Right ventricle myocardium superior (tissue), 1 donor: ENCODE measurements around the gene MYLK. TPM values are rescaled to one million over a fixed set of nuclear protein-coding genes. Genes with fewer than 3 reads are reported as not detected.
"Not testable (repeated sequence)": the region's sequence is repeated elsewhere in the genome, so short reads cannot be mapped to it uniquely, and the experiment has no call there.

ENCODE experiments used
- ATAC-seq: fragments of 200-7000 bp; cut with Tn5 transposase; one replicate; pipeline ENCODE4 v1.9.1; 2020; ENCODE audit warnings: mild to moderate bottlenecking; ENCODE audit not compliant: poor library complexity
- DNase-seq: peaks from one replicate; pipeline ENCODE4 v3.0.0-alpha.2; 2020
- intact Hi-C: fragments of 100-400 bp; cut with DNase I; formaldehyde crosslinking; loops from one replicate; pipeline ENCODE4 v1.11.2; 2022
- long read RNA-seq: library from polyadenylated mRNA; unstranded; transcript quantifications from one replicate; pipeline ENCODE4 v2.0.0, GENCODE V29; 2021
- total RNA-seq: library from RNA; stranded (reverse); fragmentation: NEBNext Ultra II Directional; extraction: Animal tissue kit (Norgen Biotek cat#: 25700); gene quantifications from one replicate; pipeline ENCODE4 v1.2.1, GENCODE V29; 2021
- donor health status: DM: no; HTN: yes; CAD: no; lungs with severe emphysema.

The MYLK gene, protein sequence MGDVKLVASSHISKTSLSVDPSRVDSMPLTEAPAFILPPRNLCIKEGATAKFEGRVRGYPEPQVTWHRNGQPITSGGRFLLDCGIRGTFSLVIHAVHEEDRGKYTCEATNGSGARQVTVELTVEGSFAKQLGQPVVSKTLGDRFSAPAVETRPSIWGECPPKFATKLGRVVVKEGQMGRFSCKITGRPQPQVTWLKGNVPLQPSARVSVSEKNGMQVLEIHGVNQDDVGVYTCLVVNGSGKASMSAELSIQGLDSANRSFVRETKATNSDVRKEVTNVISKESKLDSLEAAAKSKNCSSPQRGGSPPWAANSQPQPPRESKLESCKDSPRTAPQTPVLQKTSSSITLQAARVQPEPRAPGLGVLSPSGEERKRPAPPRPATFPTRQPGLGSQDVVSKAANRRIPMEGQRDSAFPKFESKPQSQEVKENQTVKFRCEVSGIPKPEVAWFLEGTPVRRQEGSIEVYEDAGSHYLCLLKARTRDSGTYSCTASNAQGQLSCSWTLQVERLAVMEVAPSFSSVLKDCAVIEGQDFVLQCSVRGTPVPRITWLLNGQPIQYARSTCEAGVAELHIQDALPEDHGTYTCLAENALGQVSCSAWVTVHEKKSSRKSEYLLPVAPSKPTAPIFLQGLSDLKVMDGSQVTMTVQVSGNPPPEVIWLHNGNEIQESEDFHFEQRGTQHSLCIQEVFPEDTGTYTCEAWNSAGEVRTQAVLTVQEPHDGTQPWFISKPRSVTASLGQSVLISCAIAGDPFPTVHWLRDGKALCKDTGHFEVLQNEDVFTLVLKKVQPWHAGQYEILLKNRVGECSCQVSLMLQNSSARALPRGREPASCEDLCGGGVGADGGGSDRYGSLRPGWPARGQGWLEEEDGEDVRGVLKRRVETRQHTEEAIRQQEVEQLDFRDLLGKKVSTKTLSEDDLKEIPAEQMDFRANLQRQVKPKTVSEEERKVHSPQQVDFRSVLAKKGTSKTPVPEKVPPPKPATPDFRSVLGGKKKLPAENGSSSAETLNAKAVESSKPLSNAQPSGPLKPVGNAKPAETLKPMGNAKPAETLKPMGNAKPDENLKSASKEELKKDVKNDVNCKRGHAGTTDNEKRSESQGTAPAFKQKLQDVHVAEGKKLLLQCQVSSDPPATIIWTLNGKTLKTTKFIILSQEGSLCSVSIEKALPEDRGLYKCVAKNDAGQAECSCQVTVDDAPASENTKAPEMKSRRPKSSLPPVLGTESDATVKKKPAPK (N-terminal part only)
- 10.1 TPM for total RNA-seq
- long read RNA-seq, full-length matches to known transcripts: 2 of 14 reads
- long read RNA-seq, partial matches to known transcripts: 8 of 14 reads
- long read RNA-seq, other reads (novel, unspliced or antisense): 4 of 14 reads

- DNase-seq (peak; percentile 82), ATAC-seq (peak; percentile 97)
- intact Hi-C loops: no loop called here
Measured at GRCh38 chr3:123884203-123884831, at the start of gene MYLK. Gene MYLK, minus strand, starts transcription at chr3:123884332. Its CDS starts 90,491 bp downstream, at chr3:123793841.

GRCh38 chr3:123930445-123930844, 46.3 kb upstream of the MYLK start:
- no peak for ATAC-seq
- no peak for DNase-seq
- intact Hi-C loops: no loop called here

- intact Hi-C loops: no loop called here
- DNase-seq (no peak), ATAC-seq (no peak)
Measured at GRCh38 chr3:123929325-123929724, 45.2 kb upstream of the MYLK start.

- DNase-seq (no peak), ATAC-seq (no peak)
- intact Hi-C loops: no loop called here
Measured at GRCh38 chr3:123926396-123926795, 42.3 kb upstream of the MYLK start.

DNA sequence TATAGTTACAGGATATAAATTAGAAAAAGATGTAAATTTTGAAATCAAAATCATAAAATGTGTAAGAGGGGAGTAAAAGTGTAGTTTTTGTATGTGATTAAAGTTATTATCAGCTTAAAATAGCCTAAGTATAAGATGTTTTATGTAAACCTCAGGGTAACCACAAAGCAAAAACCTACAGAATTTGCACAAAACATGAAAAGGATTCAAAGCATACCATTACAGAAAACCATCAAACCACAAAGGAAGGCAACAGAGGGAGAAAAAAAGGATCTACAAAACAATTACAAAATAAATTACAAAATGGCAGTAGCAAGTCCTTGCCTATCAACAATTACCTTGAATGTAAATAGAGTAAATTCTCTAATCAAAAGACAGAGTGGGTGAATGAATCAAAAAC, 36.7 kb upstream of the MYLK start:
- DNase-seq (no peak), ATAC-seq (no peak)
- intact Hi-C loops: no loop called here

- intact Hi-C loops: no loop called here
- DNase-seq (no peak), ATAC-seq (no peak)
Measured at GRCh38 chr3:123920383-123920782, 36.3 kb upstream of the MYLK start.

- DNase-seq: no peak
- intact Hi-C loops: no loop called here
- no peak for ATAC-seq
Measured at GRCh38 chr3:123919353-123919752, 35.2 kb upstream of the MYLK start.

DNA sequence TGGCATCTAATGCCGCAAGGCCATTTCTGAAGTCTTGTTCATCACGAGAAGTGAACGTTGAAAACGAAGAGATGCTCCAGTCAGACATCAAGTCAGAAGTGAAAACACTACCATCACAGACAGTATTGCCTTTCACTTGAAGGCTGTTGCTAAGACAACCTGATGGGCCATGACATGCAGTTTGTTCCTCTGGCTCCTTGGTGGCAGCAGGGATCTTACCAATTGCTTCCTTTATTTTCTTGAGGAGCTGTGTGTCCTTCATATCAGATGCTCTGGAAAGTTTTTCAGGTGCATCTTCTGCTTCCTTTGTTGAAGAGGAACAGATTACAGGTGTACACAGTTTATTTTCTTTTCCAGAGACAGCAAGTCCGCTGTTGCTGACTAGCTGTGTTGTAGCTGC, 30.7 kb upstream of the MYLK start:
- DNase-seq (no peak), ATAC-seq (no peak)
- intact Hi-C loops: no loop called here

DNA sequence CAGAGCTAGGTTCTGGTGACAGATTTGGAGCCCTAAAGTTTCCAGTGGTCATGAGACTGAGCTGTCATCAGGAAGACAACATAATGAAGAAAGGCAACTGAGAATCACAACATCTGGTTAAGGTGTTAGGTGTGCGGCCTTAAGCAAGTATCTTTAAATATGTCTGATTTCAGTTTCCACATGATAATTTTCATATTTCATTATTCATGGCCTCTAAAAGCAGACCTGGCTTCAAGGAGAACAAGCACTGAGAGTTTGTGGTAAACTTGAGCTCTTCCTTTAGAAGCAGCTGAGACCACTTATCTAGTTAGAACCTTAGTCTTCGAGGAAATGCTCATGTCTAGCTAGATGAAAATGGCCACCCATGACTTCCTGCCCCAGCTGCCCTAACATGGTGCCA, 25.7 kb upstream of the MYLK start:
- intact Hi-C loops: no loop called here
- ATAC-seq: no peak
- no peak for DNase-seq

DNA sequence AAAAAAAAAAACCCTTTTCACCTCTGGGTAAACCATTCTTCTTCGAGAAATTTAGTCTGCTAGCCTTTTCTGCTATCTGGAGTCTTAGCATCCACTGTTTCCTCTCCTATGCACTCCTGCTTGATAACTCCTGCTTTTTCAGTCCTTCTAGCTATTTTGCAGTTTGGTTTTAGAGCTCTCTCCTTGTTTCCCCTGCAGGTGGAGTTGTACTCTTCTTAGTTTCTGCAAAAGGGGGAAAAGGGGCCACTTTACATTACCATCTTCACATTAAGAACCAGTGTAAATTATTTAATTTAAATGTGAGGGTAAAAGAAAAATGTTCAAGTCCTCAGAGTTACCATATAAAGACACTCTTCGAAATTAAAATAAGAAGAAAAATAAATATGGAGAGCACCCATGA, 23.6 kb upstream of the MYLK start:
- DNase-seq (no peak), ATAC-seq (no peak)
- intact Hi-C loops: no loop called here

- intact Hi-C loops: no loop called here
- DNase-seq: no peak
- no peak for ATAC-seq
Measured at GRCh38 chr3:123899300-123899865, 15.3 kb upstream of the MYLK start.

GRCh38 chr3:123893012-123893411, 8.9 kb upstream of the MYLK start:
- no peak for ATAC-seq
- no peak for DNase-seq
- intact Hi-C loops: no loop called here

- intact Hi-C loops: no loop called here
- ATAC-seq (no peak), DNase-seq (no peak)
Measured at GRCh38 chr3:123892195-123892594, 8.1 kb upstream of the MYLK start.

GRCh38 chr3:123890991-123891390, 6.9 kb upstream of the MYLK start:
- ATAC-seq, DNase-seq, intact Hi-C loops: not testable (repeated sequence)

DNA sequence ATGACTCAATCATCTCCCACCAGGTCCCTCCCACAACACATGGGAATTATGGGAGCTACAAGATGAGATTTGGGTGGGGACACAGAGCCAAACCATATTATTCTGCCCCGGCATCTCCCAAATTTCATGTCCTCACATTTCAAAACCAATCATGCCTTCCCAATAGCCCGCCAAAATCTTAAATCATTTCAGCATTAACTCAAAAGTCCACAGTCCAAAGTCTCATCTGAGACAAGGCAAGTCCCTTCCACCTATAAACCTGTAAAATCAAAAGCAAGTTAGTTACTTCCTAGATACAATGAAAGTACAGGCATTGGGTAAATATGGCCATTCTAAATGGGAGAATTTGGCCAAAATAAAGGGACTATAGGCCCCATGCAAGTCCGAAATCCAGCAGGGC, 6.0 kb upstream of the MYLK start:
- intact Hi-C loops, DNase-seq, ATAC-seq: not testable (repeated sequence)

- DNase-seq (no peak), ATAC-seq (no peak)
- intact Hi-C loops: no loop called here
Measured at GRCh38 chr3:123884993-123885392, 861 bp upstream of the MYLK start.

DNA sequence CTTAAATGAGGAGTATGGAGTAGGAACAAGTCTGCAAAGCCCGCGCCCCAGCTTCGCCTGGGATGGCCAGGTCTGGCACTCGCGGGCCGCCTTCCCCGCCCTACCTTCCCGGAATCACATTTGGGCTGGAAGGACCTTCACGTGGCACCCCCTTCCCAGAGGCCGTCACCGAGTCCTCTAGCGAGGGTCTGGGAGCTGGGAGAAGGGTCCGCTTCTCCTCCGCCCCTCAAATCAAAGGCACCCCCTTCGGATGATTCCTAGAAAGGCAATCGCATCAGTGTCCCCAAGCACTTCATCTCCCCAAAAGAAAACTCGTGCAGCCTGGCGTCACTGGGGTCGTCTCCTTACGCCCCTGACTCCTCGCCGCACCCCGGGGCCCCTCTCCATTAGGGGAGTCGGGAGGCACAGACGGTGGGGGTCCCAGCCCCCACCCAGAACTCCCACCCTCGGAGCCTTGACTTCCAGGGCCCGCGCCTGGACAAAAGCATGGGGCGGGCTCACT, 380 bp downstream of the MYLK start:
- intact Hi-C loops: no loop called here
- ATAC-seq: no peak
- DNase-seq: no peak

- ATAC-seq (no peak), DNase-seq (no peak)
- intact Hi-C loops: no loop called here
Measured at GRCh38 chr3:123883111-123883510, 1.0 kb downstream of the MYLK start.
